Left colon (tissue), 2 donors: ENCODE data around the gene DRICH1. TPM values are rescaled to one million over a fixed set of nuclear protein-coding genes. Genes with fewer than 3 reads are reported as not detected.
A peak's percentile ranks its signal among the peaks of the same experiment; 100 is the strongest.
"Not testable (repeated sequence)": the region's sequence is repeated elsewhere in the genome, so short reads cannot be mapped to it uniquely, and the experiment has no call there.

Source experiments
- ATAC-seq: fragments of 200-7000 bp; cut with Tn5 transposase; one replicate; pipeline ENCODE4 v1.9.1; 2020; ENCODE audit warnings: mild to moderate bottlenecking, moderate library complexity
- DNase-seq, 2 donors: peaks; one replicate each; pipeline ENCODE4 v3.0.0-alpha.2; 2020
- intact Hi-C, 2 donors: fragments of 100-400 bp; cut with DNase I in 1 of 2; cut with micrococcal nuclease in 1 of 2; formaldehyde crosslinking; loops; one replicate each; pipeline versions ENCODE4 v1.11.2 to v1.14.0; 2022; cut with DNase I, micrococcal nuclease
- long read RNA-seq: library from polyadenylated mRNA; unstranded; transcript quantifications from one replicate; pipeline ENCODE4 v2.0.0, GENCODE V29; 2021
- total RNA-seq, 2 donors: library from RNA; stranded (reverse); fragmentation: NEBNext Ultra II Directional; extraction: Animal tissue kit (Norgen Biotek cat#: 25700); gene quantifications; one replicate each; pipeline ENCODE4 v1.2.1, GENCODE V29; 2021
- donor health status: DM: no; HTN: no; CAD: no.
- donor health status: DM: yes; HTN: yes; CAD: no.

DRICH1 gene, protein sequence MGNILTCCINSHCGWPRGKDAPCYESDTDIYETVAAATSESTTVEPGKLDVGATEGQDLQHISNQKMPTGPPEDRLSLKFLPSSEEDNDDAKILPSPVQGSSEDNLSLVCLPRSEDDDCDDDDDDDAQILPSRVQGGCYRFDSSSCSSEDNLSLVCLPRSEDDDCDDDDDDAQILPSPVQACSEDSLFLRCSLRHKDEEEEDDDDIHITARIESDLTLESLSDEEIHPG
- total RNA-seq: under 1 TPM; 0.64 to 0.67 TPM
- long read RNA-seq: 0 reads

DNA sequence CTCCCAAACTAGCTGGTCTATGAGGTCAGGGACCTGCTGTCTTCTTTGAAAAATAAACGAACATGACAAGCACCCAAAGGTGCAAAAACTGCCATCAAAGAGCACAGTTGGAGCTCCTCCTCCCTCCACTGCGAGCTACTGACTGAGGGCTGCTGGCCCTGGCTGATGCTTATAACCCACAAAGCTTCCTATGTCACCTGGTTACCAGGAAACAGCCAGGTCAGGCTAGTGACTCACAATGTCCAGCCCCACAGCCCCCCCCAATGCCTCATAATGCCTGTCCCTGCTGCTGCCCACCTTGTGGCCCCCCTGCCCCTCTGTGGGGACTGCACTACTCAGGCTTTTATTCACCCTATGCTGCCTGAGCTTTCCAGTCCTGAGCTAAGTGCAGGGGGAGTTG is at the start of gene DRICH1:
Gene DRICH1, minus strand, starts transcription at position 144 of the 400 bp plus-strand sequence. CDS start 298 bp downstream, outside the sequence.
- intact Hi-C loops: no loop called here
- ATAC-seq (no peak), DNase-seq (no peak)

DNA sequence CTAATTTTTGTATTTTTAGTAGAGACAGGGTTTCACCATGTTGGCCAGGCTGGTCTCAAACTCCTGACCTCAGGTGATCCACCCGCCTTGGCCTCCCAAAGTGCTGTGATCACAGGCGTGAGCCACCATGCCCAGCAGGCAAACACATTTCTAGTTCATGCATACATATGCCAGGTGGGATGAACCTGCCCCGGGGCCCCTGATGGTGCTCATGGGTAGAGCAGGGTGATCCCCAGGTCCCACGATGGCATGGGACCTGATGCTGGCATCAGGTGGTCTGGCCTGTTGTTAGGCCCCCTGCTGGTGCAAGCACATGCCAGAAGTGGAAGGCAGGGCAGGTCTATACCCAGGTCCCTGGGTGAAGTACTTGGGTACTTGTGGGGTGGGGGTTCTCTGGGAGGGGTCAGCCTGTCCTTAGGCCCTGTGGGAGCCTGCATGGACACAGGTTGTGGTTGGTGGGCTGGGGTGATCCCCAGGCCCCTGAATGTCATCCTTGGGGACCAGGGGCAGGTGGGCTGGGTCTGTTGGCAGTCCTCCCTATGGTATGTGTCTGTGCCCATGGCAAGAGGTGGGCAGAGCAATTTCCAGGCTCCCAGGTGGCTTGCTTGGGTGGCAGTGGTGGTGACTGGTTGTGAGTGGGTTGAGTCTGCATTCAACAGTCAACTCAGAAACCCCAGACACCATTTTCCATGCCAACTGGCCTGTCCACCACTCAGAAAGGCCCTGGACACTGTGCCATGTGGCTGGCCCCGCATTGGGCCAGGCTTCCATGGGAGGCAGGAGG is 49.1 kb upstream of the DRICH1 start:
- intact Hi-C loops: no loop called here
- ATAC-seq (no peak), DNase-seq (no peak)

DNA sequence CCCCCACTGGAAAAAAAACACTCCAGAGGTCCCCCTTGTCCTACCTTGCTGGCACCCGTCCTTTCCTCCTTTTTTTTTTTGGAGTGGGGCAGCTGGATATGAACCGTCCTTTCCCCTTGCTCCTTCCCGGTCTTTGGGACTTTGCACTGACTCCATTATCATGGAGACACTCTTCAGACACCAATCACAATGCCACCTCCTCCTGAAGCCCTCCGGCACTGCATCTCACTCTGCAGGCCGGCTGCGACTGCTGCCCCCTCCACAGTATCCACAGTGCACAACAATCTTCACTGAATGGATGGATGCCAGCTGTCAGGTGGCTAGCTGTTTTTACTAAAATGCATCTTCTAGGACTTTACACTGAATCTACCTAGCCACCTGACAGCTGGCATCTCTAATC is 46.0 kb upstream of the DRICH1 start:
- no peak for ATAC-seq
- intact Hi-C loops: no loop called here
- DNase-seq: no peak

- DNase-seq (no peak), ATAC-seq (no peak)
- intact Hi-C loops: no loop called here
Observed at GRCh38 chr22:23677701-23677995, 45.5 kb upstream of the DRICH1 start.

- DNase-seq, ATAC-seq, intact Hi-C loops: not testable (repeated sequence)
Observed at GRCh38 chr22:23676841-23677700, 45.0 kb upstream of the DRICH1 start.

GRCh38 chr22:23675502-23676415 is 43.6 kb upstream of the DRICH1 start:
- DNase-seq (peak; percentile 63 to 75), ATAC-seq (peak; percentile 82)
- intact Hi-C loops: no loop called here

- DNase-seq: peak in 1 of 2 donors; percentile 16
- ATAC-seq, intact Hi-C loops: not testable (repeated sequence)
Observed at GRCh38 chr22:23674886-23675501, 42.9 kb upstream of the DRICH1 start.

GRCh38 chr22:23673826-23674690 is 41.9 kb upstream of the DRICH1 start:
- DNase-seq (no peak), ATAC-seq (no peak)
- intact Hi-C loops: no loop called here

DNA sequence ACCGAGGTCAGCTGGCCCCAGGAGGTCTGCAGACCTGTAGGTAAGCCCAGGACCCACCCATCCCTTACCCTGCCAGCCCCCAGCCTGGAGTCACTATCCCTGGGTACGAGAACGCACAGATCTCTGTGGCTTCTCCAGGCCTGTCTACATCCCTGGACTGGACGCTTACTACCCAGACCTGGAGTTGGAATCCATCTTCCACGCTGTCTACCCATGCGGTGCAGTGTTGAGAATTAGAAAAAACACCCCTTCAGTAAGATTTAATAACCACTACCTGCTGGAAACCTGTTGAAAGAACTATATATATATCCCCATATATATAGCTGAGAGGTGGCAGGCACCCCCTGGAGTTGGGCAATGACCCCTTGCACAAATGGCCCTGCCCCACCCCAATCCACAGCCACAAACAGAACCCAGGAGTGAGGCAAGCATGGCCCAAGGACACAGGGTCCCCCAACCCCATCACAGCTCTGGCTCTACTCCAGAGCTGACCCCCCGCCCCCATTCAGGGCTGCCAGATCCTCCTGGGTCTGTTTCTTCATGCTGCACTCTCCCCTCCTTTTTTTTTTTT is 41.0 kb upstream of the DRICH1 start:
- intact Hi-C loops: no loop called here
- no peak for DNase-seq
- ATAC-seq: no peak

DNA sequence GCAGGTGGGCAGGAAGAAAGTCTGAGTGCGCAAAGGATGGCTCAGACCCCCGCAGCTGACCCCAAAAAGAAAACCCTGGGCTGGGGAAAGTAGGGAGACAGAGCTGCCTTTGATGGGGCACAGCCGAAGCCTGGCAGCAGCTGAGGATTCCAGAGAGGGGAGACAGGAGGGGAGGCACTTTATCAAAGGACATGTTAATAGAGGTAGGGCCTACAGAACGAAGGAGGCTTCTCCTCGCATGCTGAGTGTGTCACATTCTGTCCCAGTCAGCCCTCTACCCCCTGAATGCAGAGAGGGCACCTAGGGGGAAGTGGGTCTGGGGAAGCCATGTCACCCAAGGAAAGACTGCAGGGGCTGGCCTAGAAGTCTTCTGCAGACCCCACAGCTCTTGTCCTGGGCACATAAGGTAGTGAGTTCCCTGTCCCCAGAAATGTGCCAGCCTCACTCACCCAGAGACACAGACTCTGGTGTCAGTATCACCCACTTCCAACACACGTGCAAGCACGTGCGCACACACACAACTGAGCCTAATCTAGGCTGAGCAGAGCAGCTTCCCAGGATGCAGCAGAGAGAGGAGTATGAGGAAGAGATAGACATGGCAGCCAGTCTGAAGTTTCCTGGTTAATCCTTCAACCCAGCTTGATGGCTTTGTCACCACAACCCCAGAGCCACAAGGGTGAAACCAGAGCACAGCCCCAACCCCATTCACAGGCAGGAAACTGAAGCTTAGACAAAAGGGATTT is 40.4 kb upstream of the DRICH1 start:
- peak; percentile 3 for ATAC-seq
- DNase-seq, intact Hi-C loops: not testable (repeated sequence)

DNA sequence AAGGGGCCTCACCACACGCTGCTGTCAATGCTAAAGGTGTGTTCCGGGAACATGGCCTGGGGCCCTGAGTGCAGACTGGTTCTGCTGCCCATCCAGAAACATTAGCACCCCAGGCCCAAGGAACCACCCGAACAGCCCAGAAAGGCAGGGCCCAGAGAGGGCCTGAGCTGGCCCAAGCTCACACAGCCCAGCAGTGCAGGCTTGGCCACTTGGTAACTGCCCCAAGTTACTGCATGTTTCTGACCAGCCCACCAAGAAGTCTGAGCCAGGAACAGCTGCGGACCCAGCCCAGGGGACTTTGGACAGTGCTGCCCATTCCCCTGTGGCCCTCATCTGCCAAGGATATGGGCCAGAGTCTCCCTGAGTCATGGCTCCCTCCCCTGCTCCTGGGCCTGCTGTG is 39.3 kb upstream of the DRICH1 start:
- ATAC-seq, intact Hi-C loops, DNase-seq: not testable (repeated sequence)

- intact Hi-C loops: no loop called here
- DNase-seq (no peak), ATAC-seq (no peak)
Observed at GRCh38 chr22:23670378-23671295, 38.5 kb upstream of the DRICH1 start.

- intact Hi-C loops, DNase-seq, ATAC-seq: not testable (repeated sequence)
Observed at GRCh38 chr22:23660381-23660780, 28.3 kb upstream of the DRICH1 start.

GRCh38 chr22:23657727-23658126 is 25.6 kb upstream of the DRICH1 start:
- DNase-seq (no peak), ATAC-seq (no peak)
- intact Hi-C loops: no loop called here

DNA sequence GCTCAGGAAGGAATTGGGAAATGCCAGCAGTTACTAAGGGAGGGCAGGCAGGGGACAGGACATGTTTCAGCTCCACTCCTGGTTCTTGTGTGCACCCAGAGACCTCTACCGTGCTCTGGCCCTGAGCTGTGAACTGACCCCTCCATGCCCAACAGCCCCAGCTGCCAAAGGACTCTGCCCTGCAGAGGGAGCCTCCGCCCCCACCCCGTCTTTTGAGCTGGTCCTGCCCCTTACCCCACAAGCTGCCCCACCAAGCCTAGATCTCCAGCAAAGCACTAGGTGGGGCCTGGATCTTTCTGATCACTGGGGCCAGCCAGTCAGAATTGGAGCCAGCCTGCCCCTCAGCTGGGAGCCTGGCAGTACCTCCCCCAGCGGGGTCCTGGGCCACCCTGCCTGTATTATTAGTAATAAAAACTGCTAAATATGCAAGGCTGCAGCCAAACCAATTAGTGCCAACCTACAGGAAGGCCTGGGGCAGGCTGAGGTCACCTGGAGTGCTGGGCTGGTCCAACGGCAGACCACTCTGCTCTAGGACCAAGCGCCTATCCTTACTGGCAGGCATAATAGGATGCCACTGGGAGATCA is 23.9 kb upstream of the DRICH1 start:
- no peak for DNase-seq
- intact Hi-C loops: no loop called here
- ATAC-seq: no peak
